Gastroesophageal sphincter (tissue), 3 donors: ENCODE results near the gene LRRFIP1.

ENCODE experiments used
- CTCF ChIP-seq, 4 experiments: fragments of 200-600 bp in 2 of 4; fragments of 450-650 bp in 2 of 4; sonication (generic) in 1 of 4; IDR thresholded peaks; one replicate each; pipeline ENCODE4 v1.5.1; 2017 to 2019; ENCODE audit warnings: antibody characterized with exemption in 4 of 4, mild to moderate bottlenecking in 2 of 4, moderate library complexity in 2 of 4
- EP300 ChIP-seq: sonication (generic); formaldehyde crosslinking; IDR thresholded peaks from one replicate; pipeline ENCODE4 v1.6.1; 2017; ENCODE audit warnings: antibody characterized with exemption, mild to moderate bottlenecking
- POLR2A ChIP-seq, 2 donors: fragments of 450-650 bp; IDR thresholded peaks; one replicate each; pipeline ENCODE4 v1.6.1; 2017; ENCODE audit warnings: antibody characterized with exemption in 2 of 2, mild to moderate bottlenecking in 2 of 2, moderate library complexity in 1 of 2
- POLR2AphosphoS5 ChIP-seq: sonication (generic); formaldehyde crosslinking; IDR thresholded peaks from one replicate; pipeline ENCODE4 v1.6.1; 2017; ENCODE audit warnings: antibody characterized with exemption

DNA sequence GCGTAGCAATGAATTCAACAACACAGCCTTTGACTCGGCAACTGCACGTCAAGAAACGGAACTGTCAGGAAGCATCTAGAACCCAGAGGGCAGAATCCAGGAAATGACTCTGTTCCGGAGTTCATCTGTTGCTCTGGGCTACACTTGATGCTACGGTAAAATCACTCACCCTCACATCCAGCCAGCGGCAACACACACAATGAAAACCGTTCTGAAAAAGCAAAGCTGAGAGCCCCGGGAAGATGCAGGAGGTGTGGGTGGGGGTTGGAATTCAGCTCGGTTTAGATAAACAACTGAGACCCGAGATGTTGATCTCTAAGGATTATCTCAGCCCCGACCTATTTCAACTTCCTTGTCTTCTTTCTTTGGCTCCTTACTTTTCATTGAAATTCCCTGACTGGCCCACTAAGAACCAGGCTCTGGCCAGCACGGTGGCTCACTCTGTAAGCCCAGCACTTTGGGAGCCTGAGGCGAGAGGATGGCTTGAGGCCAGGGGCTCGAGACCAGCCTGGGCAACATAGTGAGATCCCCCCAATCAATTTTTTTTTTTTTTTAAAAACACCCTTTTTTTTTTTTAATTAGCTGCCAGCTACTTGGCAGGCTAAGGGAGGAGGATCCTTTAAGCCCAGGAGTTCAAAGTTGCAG is 23.5 kb upstream of the LRRFIP1 start:
- TF ChIP-seq CTCF (IDR thresholded peaks at IDR 0.05), result no peak
- no peak for TF ChIP-seq POLR2A (IDR thresholded peaks at IDR 0.05)
- TF ChIP-seq POLR2AphosphoS5, result peak; percentile 47
- no peak for TF ChIP-seq EP300
